GM19099 (cell line): ENCODE results near the gene SNW1.

Experiments used
- POLR2A ChIP-seq: IDR thresholded peaks from 3 replicates; pipeline ENCODE4 v1.6.1; 2011; ENCODE audit warnings: low read depth; ENCODE audit not compliant: insufficient read length; ENCODE audit errors: extremely low read depth

SNW1 gene

GRCh38 chr14:77682158-77682553, 78.8 kb downstream of the SNW1 start:
- TF ChIP-seq POLR2A = no peak

GRCh38 chr14:77681196-77682157, 79.5 kb downstream of the SNW1 start:
- no peak for TF ChIP-seq POLR2A

- TF ChIP-seq POLR2A = no peak
Measured at GRCh38 chr14:77674931-77675330, 86.0 kb downstream of the SNW1 start.

- TF ChIP-seq POLR2A = no peak
Measured at GRCh38 chr14:77673193-77673592, 87.8 kb downstream of the SNW1 start.
